Esophagus squamous epithelium (tissue), 4 donors: ENCODE results near the gene STX17.

Experiments used
- CTCF ChIP-seq, 6 experiments: fragments of 450-650 bp in 4 of 6; fragments of 200-600 bp in 2 of 6; sonication (generic) in 2 of 6; IDR thresholded peaks; one replicate each; pipeline ENCODE4 v1.5.1; 2016 to 2019; ENCODE audit warnings: antibody characterized with exemption in 6 of 6, mild to moderate bottlenecking in 4 of 6, moderate library complexity in 4 of 6
- POLR2A ChIP-seq, 4 donors: fragments of 450-650 bp; IDR thresholded peaks; one replicate each; pipeline ENCODE4 v1.6.1; 2017; ENCODE audit warnings: antibody characterized with exemption in 4 of 4, mild to moderate bottlenecking in 4 of 4, moderate library complexity in 3 of 4

- TF ChIP-seq CTCF (IDR thresholded peaks at IDR 0.05) (no peak), POLR2A (IDR thresholded peaks at IDR 0.05) (no peak)
These were observed 61.0 kb downstream of the STX17 start for GRCh38 chr9:99967457-99967856.
